ENCODE measurements around the gene ATXN7L1.

ATXN7L1 gene

GRCh38 chr7:105776986-105777910 lies 99.2 kb downstream of the ATXN7L1 start:
- DNase-seq (ENCODE audit: low read depth) = no peak

- DNase-seq (ENCODE audit: low read depth) = no peak
These were observed 100.2 kb downstream of the ATXN7L1 start for GRCh38 chr7:105776068-105776790.

GRCh38 chr7:105775580-105775979 lies 100.8 kb downstream of the ATXN7L1 start:
- DNase-seq (ENCODE audit: low read depth) = no peak

GRCh38 chr7:105773030-105773460 lies 103.4 kb downstream of the ATXN7L1 start:
- no peak for DNase-seq (ENCODE audit: low read depth)

GRCh38 chr7:105769901-105770628 lies 106.3 kb downstream of the ATXN7L1 start:
- no peak for DNase-seq (ENCODE audit: low read depth)

- no peak for DNase-seq (ENCODE audit: low read depth)
These were observed 107.4 kb downstream of the ATXN7L1 start for GRCh38 chr7:105768898-105769507.

GRCh38 chr7:105768117-105768516 lies 108.3 kb downstream of the ATXN7L1 start:
- DNase-seq (ENCODE audit: low read depth) = no peak

GRCh38 chr7:105766421-105767073 lies 109.9 kb downstream of the ATXN7L1 start:
- no peak for DNase-seq (ENCODE audit: low read depth)

GRCh38 chr7:105765846-105766245 lies 110.6 kb downstream of the ATXN7L1 start:
- DNase-seq (ENCODE audit: low read depth) = no peak

GRCh38 chr7:105764506-105764905 lies 111.9 kb downstream of the ATXN7L1 start:
- DNase-seq (ENCODE audit: low read depth) = no peak

- no peak for DNase-seq (ENCODE audit: low read depth)
These were observed 115.6 kb downstream of the ATXN7L1 start for GRCh38 chr7:105760551-105761447.

GRCh38 chr7:105759670-105760550 lies 116.5 kb downstream of the ATXN7L1 start:
- DNase-seq (ENCODE audit: low read depth) = no peak

GRCh38 chr7:105756367-105756766 lies 120.0 kb downstream of the ATXN7L1 start:
- DNase-seq (ENCODE audit: low read depth) = no peak

GRCh38 chr7:105752671-105753275 lies 123.6 kb downstream of the ATXN7L1 start:
- DNase-seq (ENCODE audit: low read depth) = no peak

- DNase-seq (ENCODE audit: low read depth) = no peak
These were observed 125.3 kb downstream of the ATXN7L1 start for GRCh38 chr7:105751054-105751453.

GRCh38 chr7:105748701-105749100 lies 127.7 kb downstream of the ATXN7L1 start:
- DNase-seq (ENCODE audit: low read depth) = no peak

- DNase-seq (ENCODE audit: low read depth) = no peak
These were observed 130.6 kb downstream of the ATXN7L1 start for GRCh38 chr7:105745681-105746330.

- no peak for DNase-seq (ENCODE audit: low read depth)
These were observed 132.1 kb downstream of the ATXN7L1 start for GRCh38 chr7:105744258-105744657.

Data from stimulated activated CD8-positive, alpha-beta memory T cell treated with anti-CD3 and anti-CD28 coated beads, Interleukin-7, amount 100 ng/mL, for 24 hours (primary cell).